GM19193 (cell line): ENCODE results near the gene PRKCA.

Source experiments
- POLR2A ChIP-seq: IDR thresholded peaks from 4 replicates; pipeline ENCODE4 v1.6.1; 2011; ENCODE audit not compliant: insufficient read depth, insufficient read length; ENCODE audit errors: extremely low read depth

Gene PRKCA

DNA sequence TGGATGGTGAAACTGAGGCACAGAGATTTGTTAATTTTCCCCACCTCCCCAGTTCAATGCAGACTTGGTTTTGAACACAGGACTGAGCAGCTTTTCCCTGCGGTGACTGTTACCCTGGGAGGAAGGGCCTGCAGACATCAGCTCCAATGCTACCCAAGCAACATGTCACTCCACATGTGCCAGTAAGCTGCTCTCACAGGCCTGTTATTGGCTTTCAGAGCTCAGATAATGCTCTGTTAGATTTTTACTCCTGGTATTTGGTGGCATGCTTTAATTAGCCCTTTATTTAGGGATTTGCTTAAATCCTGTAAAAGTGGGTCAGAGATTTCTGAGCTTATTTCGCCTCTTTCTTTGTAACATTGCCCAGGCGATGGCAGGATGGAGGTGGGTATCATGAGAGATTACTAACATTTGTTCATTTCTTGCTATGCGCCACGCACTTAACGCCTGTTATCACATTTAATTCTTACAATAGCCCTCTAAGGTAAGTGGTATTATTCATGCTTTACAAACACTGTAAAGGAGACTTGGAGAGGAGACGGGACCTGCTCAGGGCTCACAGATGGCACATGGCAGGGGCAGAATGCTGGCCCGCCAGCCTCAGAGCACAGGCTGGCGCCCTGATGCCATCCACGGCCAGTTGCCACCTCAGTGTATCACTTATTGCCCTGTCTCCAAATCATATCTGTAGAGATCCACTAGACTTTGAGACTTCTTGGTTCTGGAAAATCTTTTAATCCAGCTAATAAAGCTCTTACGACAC lies 448.5 kb downstream of the PRKCA start:
- no peak for TF ChIP-seq POLR2A

DNA sequence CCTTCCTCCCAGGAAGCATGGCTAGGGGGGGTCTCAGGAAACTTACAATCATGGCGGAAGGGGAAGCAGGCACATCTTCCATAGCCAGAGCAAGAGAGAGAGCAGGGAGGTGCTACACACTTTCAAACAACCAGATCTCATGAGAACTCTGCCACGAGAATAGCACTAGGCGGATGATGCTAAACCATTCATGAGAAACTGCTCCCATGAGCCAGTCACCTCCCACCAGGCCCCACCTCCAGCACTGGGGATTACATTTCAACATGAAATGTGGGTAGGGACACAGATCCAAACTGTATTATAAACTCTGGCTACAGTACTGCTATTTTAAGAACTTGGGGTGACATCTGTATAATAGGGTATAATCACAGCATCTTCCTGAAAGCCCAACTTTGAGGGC lies 449.4 kb downstream of the PRKCA start:
- TF ChIP-seq POLR2A: no peak

- no peak for TF ChIP-seq POLR2A
Observed at GRCh38 chr17:66752411-66752810, 450.0 kb downstream of the PRKCA start.

- no peak for TF ChIP-seq POLR2A
Observed at GRCh38 chr17:66753126-66753920, 450.9 kb downstream of the PRKCA start.

- TF ChIP-seq POLR2A: no peak
Observed at GRCh38 chr17:66755101-66755943, 452.9 kb downstream of the PRKCA start.

DNA sequence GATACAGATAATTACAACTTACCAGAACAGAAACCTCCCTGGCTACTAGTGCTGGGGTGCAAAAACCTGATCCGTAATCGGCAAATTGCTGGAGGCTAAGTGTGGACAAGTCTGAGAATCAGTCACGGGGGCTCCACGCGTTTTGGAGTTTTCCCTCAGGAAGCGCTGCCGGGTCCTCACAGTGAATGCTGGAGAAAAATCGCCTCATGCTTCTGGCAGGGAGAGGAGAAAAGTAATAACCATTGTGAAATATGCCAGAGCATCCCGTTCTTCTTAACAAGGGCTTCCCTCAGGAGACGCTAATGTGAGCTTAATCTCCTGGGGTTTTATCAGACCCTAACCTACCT lies 453.5 kb downstream of the PRKCA start:
- no peak for TF ChIP-seq POLR2A

DNA sequence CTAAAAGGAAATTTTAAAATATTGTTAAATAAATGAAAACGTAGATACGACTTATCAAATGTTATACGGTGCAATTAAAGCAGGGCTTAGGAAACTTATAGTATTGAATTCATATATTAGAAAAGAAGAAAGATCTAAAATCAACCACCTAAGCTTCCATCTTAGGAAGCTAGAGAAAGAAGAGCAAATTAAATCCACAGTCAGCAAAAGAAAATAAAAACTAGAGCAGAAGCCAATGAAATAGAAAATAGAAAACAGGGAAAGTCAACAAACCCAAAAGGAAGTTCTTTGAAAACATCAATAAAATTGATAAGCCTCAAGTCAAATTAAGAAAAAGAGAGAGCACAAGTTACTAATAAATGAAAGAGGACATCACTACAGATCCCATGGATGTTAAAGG lies 457.9 kb downstream of the PRKCA start:
- no peak for TF ChIP-seq POLR2A

DNA sequence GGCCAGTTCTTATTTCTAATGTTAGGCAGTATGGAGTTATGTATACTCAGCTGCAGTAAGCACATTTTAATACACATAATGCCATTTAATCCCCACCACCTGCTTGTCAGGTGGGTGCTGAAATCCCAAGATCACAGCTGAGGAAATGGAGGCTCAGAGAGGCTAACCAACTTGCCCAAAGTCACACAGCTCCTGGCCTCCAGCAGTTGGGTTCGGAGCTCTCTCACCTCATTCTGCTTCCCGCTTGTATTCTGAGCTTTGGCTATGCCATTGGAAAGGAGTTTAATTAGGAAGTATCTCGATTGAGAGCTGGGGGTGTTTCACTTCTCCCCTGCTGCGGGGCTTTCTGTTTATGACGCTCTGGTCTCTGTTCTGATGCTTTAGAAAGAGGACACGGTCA lies 459.9 kb downstream of the PRKCA start:
- TF ChIP-seq POLR2A: no peak

DNA sequence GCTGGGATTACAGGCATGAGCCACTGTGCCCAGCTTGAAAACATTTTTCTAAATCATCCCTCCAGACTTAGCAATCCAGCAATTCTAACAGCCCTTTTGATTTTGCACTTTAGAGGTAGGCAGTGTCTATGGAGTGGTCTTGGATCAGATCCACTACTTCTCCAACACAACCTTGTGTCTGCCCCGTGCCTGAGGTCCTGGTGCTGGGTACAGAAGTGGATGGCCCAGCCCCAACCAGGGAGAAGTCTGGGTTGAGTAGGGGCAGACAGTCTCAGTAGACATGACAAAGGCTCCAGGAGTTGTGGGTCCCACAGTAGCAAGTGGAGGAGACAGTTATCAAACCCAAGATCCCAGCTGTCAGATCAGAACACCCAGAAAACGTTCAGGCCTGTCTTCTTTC lies 460.6 kb downstream of the PRKCA start:
- TF ChIP-seq POLR2A: no peak

- no peak for TF ChIP-seq POLR2A
Observed at GRCh38 chr17:66764506-66764905, 462.1 kb downstream of the PRKCA start.

- no peak for TF ChIP-seq POLR2A
Observed at GRCh38 chr17:66767154-66767933, 464.9 kb downstream of the PRKCA start.

DNA sequence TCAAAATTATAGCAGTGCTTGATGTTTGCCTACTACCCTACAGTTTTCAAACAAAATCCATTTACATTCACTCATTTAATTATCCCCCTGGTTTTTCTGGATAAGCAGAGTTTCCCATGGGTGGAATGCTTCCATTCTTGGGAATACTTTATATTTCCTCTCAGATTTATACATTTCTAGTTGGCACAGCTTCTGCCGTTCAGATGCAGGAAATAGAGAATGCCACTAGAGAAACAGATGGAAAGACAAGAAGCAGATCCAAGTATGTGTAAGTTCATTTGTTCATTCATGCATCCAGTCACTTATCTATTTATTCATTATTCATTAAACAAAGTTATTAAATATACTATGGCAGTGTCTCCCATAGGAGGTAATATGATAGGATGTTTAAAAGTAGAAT lies 467.5 kb downstream of the PRKCA start:
- no peak for TF ChIP-seq POLR2A

- TF ChIP-seq POLR2A: no peak
Observed at GRCh38 chr17:66772148-66772812, 469.9 kb downstream of the PRKCA start.

GRCh38 chr17:66775271-66775670 lies 472.9 kb downstream of the PRKCA start:
- TF ChIP-seq POLR2A: no peak
